Panc1 (cell line): Measurements from ENCODE around the gene AGBL3.

Source experiments
- CTCF ChIP-seq: fragments of 450-650 bp; IDR thresholded peaks from 2 replicates; pipeline ENCODE4 v1.5.1; 2017; ENCODE audit warnings: mild to moderate bottlenecking
- REST ChIP-seq, 2 experiments: IDR thresholded peaks; 2 replicates each; pipeline ENCODE4 v1.6.1; 2011 to 2012; ENCODE audit warnings: low read depth in 2 of 2, control low read depth in 1 of 2, low read length in 1 of 2, mild to moderate bottlenecking in 1 of 2, moderate library complexity in 1 of 2; ENCODE audit not compliant: insufficient read depth in 1 of 2
- SIN3A ChIP-seq: IDR thresholded peaks from 2 replicates; pipeline ENCODE4 v1.6.1; 2012; ENCODE audit warnings: low read depth, mild to moderate bottlenecking, low read length, moderate library complexity, borderline replicate concordance; ENCODE audit not compliant: insufficient read depth

GRCh38 chr7:135180122-135180521 lies 193.8 kb downstream of the AGBL3 start:
- TF ChIP-seq CTCF: no peak
- no peak for TF ChIP-seq SIN3A
- TF ChIP-seq REST (IDR thresholded peaks at IDR 0.05; ENCODE audit: insufficient read depth in 1 of 2, low read depth in 2 of 2, low read length in 1 of 2): no peak
